GM21367 (cell line): ENCODE data around the gene CREB3L1.

Experiments used
- ATAC-seq: cut with Tn5 transposase; IDR thresholded peaks from one replicate; pipeline ENCODE4 v1.9.1; 2021; ENCODE audit not compliant: unreplicated experiment

CREB3L1 gene

GRCh38 chr11:46363031-46363407, 85.6 kb downstream of the CREB3L1 start:
- no peak for ATAC-seq

- ATAC-seq: no peak
These were observed 86.1 kb downstream of the CREB3L1 start for GRCh38 chr11:46363455-46364005.

- ATAC-seq: no peak
These were observed 86.6 kb downstream of the CREB3L1 start for GRCh38 chr11:46364056-46364455.

GRCh38 chr11:46364791-46365190, 87.3 kb downstream of the CREB3L1 start:
- no peak for ATAC-seq

- no peak for ATAC-seq
These were observed 88.8 kb downstream of the CREB3L1 start for GRCh38 chr11:46366260-46366659.

DNA sequence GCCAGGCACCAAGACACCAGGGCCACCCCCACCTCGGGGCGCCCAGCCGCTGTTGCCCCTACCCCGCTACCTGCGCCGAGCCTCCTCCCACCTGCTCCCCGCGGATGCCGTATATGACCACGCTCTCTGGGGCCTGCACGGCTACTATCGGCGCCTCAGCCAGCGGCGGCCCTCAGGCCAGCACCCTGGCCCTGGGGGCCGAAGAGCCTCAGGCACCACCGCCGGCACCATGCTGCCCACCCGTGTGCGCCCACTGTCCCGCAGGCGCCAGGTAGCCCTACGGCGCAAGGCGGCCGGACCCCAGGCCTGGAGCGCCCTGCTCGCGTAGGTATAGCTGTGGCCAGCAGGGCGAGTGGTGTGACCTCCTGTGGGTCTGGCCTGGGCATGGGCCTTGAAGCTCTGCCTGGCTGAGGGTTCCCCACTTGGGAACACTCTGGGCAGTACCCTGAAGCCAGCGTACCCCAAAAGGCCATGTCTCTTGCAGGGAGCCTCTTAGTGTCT, 89.2 kb downstream of the CREB3L1 start:
- ATAC-seq: no peak

- ATAC-seq: no peak
These were observed 89.9 kb downstream of the CREB3L1 start for GRCh38 chr11:46367244-46367915.

GRCh38 chr11:46367916-46368267, 90.4 kb downstream of the CREB3L1 start:
- ATAC-seq: no peak

- no peak for ATAC-seq
These were observed 92.1 kb downstream of the CREB3L1 start for GRCh38 chr11:46369458-46370152.

DNA sequence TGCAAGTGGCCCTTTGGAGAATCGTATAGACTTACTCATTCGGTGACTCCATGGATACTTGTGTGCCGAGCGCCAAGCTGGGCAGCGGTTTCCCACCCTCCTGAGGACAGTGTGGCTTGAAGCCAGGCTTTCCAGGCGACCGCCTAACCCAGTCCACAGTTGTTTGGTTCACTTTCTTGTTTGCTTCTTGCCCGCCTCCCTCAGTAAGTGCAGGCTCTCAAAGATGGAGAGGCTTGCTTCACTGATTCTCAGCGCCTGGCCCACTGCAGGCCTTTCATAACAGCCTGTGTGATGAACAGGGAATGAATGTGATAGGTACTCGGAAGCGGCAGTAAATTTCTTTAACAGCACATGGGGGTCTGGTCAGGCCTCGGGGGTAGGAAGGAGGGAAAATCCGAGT, 92.8 kb downstream of the CREB3L1 start:
- ATAC-seq: no peak
